ENCODE measurements around the gene GSG1L2. TPM values are rescaled to one million over a fixed set of nuclear protein-coding genes. Genes with fewer than 3 reads are reported as not detected.

Gene GSG1L2
- total RNA-seq, 1 donor from 2014 or later = not detected

GRCh38 chr17:9790889-9791876 is 30.7 kb downstream of the GSG1L2 start, which contains the start of gene DHRS7C:
Gene DHRS7C, minus strand, starts transcription at chr17:9791592. Its CDS starts 308 bp downstream, at chr17:9791284.
- no peak for DNase-seq (ENCODE audit: low spot score)

GRCh38 chr17:9790316-9790715 is 31.6 kb downstream of the GSG1L2 start:
- DNase-seq (ENCODE audit: low spot score) = no peak

- DNase-seq (ENCODE audit: low spot score) = no peak
These were observed 33.3 kb downstream of the GSG1L2 start for GRCh38 chr17:9788601-9789000.

- DNase-seq (ENCODE audit: low spot score) = no peak
These were observed 37.3 kb downstream of the GSG1L2 start for GRCh38 chr17:9784544-9784943.

GRCh38 chr17:9783465-9783864 is 38.4 kb downstream of the GSG1L2 start:
- peak; percentile 41 for DNase-seq (ENCODE audit: low spot score)

- DNase-seq (ENCODE audit: low spot score) = no peak
These were observed 38.8 kb downstream of the GSG1L2 start for GRCh38 chr17:9783050-9783449.

- no peak for DNase-seq (ENCODE audit: low spot score)
These were observed 41.3 kb downstream of the GSG1L2 start for GRCh38 chr17:9780552-9780951.

- DNase-seq (ENCODE audit: low spot score) = no peak
These were observed 45.0 kb downstream of the GSG1L2 start for GRCh38 chr17:9776911-9777310.

GRCh38 chr17:9772658-9773057 is 49.2 kb downstream of the GSG1L2 start:
- DNase-seq (ENCODE audit: low spot score) = peak; percentile 37

- DNase-seq (ENCODE audit: low spot score) = no peak
These were observed 50.4 kb downstream of the GSG1L2 start for GRCh38 chr17:9771465-9771864.

- no peak for DNase-seq (ENCODE audit: low spot score)
These were observed 52.7 kb downstream of the GSG1L2 start for GRCh38 chr17:9769036-9769695.

GRCh38 chr17:9768381-9768934 is 53.4 kb downstream of the GSG1L2 start:
- DNase-seq (ENCODE audit: low spot score) = no peak

GRCh38 chr17:9767432-9767991 is 54.4 kb downstream of the GSG1L2 start:
- DNase-seq (ENCODE audit: low spot score) = peak; percentile 60

GRCh38 chr17:9766970-9767369 is 54.9 kb downstream of the GSG1L2 start:
- DNase-seq (ENCODE audit: low spot score) = peak; percentile 45

- DNase-seq (ENCODE audit: low spot score) = no peak
These were observed 56.6 kb downstream of the GSG1L2 start for GRCh38 chr17:9765322-9765721.

- DNase-seq (ENCODE audit: low spot score) = no peak
These were observed 58.2 kb downstream of the GSG1L2 start for GRCh38 chr17:9763643-9764042.

- no peak for DNase-seq (ENCODE audit: low spot score)
These were observed 61.6 kb downstream of the GSG1L2 start for GRCh38 chr17:9760266-9760665.

GRCh38 chr17:9755083-9755482 is 66.8 kb downstream of the GSG1L2 start:
- no peak for DNase-seq (ENCODE audit: low spot score)
